SH-SY5Y (cell line): ENCODE results near the gene COL24A1.

Experiments
- GATA2 ChIP-seq: IDR thresholded peaks from 2 replicates; pipeline ENCODE4 v1.6.1; 2011; ENCODE audit warnings: mild to moderate bottlenecking, low read depth, low read length
- GATA3 ChIP-seq: IDR thresholded peaks from 2 replicates; pipeline ENCODE4 v1.6.1; 2011; ENCODE audit warnings: low read depth, mild to moderate bottlenecking, low read length, moderate library complexity

DNA sequence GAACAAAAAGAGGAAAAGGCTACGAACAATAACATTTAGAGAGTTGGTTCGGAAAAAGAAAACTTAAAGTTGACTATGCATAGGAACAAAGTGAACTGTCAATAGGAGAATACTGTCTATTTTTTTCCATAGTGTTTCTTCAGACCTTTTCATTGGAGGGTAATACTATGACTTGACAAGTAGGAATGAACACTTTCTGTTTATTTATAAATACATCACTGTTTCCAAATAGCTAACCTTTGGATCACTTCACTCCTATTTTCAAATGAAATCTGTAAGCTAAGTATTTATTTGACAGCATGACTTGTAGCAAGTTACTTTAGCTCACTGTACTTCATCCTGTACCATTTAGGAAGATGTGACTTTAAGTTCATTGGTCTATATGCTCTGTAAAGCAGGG lies 221.3 kb downstream of the COL24A1 start:
- TF ChIP-seq GATA2 = no peak
- TF ChIP-seq GATA3 = no peak
